ENCODE measurements around the gene EEF1AKMT4.

The EEF1AKMT4 gene

GRCh38 chr3:184248454-184249411 lies 739 bp upstream of the EEF1AKMT4 start, which contains the start of gene ALG3:
Gene ALG3 (minus strand): TSS chr3:184248962. CDS start chr3:184248940, 22 bp downstream.
- peak within 1 kb of the TSS; percentile 100 for H2AFZ ChIP-seq (ENCODE audit: low read length, unreplicated experiment)
- no peaks in the 10 kb centered on the region for H3K27me3 ChIP-seq (ENCODE audit: insufficient read depth, low read length)
- peaks cover 16% of the 10 kb centered on the region for H3K79me2 ChIP-seq (ENCODE audit: control insufficient read depth, insufficient read depth, low read length, unreplicated experiment)
- H3K4me1 ChIP-seq (ENCODE audit: control insufficient read depth, insufficient read depth, low read length, unreplicated experiment) = no peaks in the 10 kb centered on the region
- no peaks in the 10 kb centered on the region for H3K36me3 ChIP-seq (ENCODE audit: insufficient read depth, low read length)
- peak within 1 kb of the TSS; percentile 100 for H3K4me3 ChIP-seq (ENCODE audit: low read depth, low read length)
- H3K27ac ChIP-seq (ENCODE audit: low read depth, low read length) = peak within 1 kb of the TSS; percentile 89

GRCh38 chr3:184250167-184250828 lies 826 bp downstream of the EEF1AKMT4 start:
- Histone ChIP-seq H3K27ac (ENCODE audit: low read depth, low read length) (peak overlapping the region; percentile 24; the same call in 1 of the 2 replicates), H2AFZ (ENCODE audit: low read length, unreplicated experiment) (peak overlapping the region; percentile 69), H3K4me1 (ENCODE audit: control insufficient read depth, insufficient read depth, low read length, unreplicated experiment) (no peaks in the 10 kb centered on the region), H3K79me2 (ENCODE audit: control insufficient read depth, insufficient read depth, low read length, unreplicated experiment) (peaks cover 16% of the 10 kb centered on the region), H3K36me3 (ENCODE audit: insufficient read depth, low read length) (no peaks in the 10 kb centered on the region), H3K27me3 (ENCODE audit: insufficient read depth, low read length) (no peaks in the 10 kb centered on the region), H3K4me3 (ENCODE audit: low read depth, low read length) (peak overlapping the region; percentile 100)

GRCh38 chr3:184255291-184256039 lies 6.0 kb downstream of the EEF1AKMT4 start:
- no peaks in the 10 kb centered on the region for H3K79me2 ChIP-seq (ENCODE audit: control insufficient read depth, insufficient read depth, low read length, unreplicated experiment)
- peaks cover 7% of the 10 kb centered on the region; the same call in 1 of the 2 replicates for H3K27me3 ChIP-seq (ENCODE audit: insufficient read depth, low read length)
- H3K4me3 ChIP-seq (ENCODE audit: low read depth, low read length) = no peak overlapping the region
- no peaks in the 10 kb centered on the region for H3K4me1 ChIP-seq (ENCODE audit: control insufficient read depth, insufficient read depth, low read length, unreplicated experiment)
- H2AFZ ChIP-seq (ENCODE audit: low read length, unreplicated experiment) = no peak overlapping the region
- no peaks in the 10 kb centered on the region for H3K36me3 ChIP-seq (ENCODE audit: insufficient read depth, low read length)
- no peak overlapping the region for H3K27ac ChIP-seq (ENCODE audit: low read depth, low read length)

- Histone ChIP-seq H3K27me3 (ENCODE audit: insufficient read depth, low read length) (peaks cover 19% of the 10 kb centered on the region; the same call in 1 of the 2 replicates), H3K4me1 (ENCODE audit: control insufficient read depth, insufficient read depth, low read length, unreplicated experiment) (no peaks in the 10 kb centered on the region), H2AFZ (ENCODE audit: low read length, unreplicated experiment) (no peak overlapping the region), H3K79me2 (ENCODE audit: control insufficient read depth, insufficient read depth, low read length, unreplicated experiment) (no peaks in the 10 kb centered on the region), H3K27ac (ENCODE audit: low read depth, low read length) (no peak overlapping the region), H3K4me3 (ENCODE audit: low read depth, low read length) (no peak overlapping the region), H3K36me3 (ENCODE audit: insufficient read depth, low read length) (no peaks in the 10 kb centered on the region)
Measured at GRCh38 chr3:184257083-184257915, 7.8 kb downstream of the EEF1AKMT4 start.

GRCh38 chr3:184258926-184259325 lies 9.5 kb downstream of the EEF1AKMT4 start:
- Histone ChIP-seq H3K27me3 (ENCODE audit: insufficient read depth, low read length) (peaks cover 31% of the 10 kb centered on the region), H3K79me2 (ENCODE audit: control insufficient read depth, insufficient read depth, low read length, unreplicated experiment) (no peaks in the 10 kb centered on the region), H3K36me3 (ENCODE audit: insufficient read depth, low read length) (no peaks in the 10 kb centered on the region), H2AFZ (ENCODE audit: low read length, unreplicated experiment) (no peak overlapping the region), H3K4me1 (ENCODE audit: control insufficient read depth, insufficient read depth, low read length, unreplicated experiment) (peaks cover 5% of the 10 kb centered on the region), H3K4me3 (ENCODE audit: low read depth, low read length) (no peak overlapping the region), H3K27ac (ENCODE audit: low read depth, low read length) (no peak overlapping the region)

GRCh38 chr3:184259396-184259877 lies 10.0 kb downstream of the EEF1AKMT4 start:
- no peak overlapping the region for H3K4me3 ChIP-seq (ENCODE audit: low read depth, low read length)
- peaks cover 31% of the 10 kb centered on the region for H3K27me3 ChIP-seq (ENCODE audit: insufficient read depth, low read length)
- H3K4me1 ChIP-seq (ENCODE audit: control insufficient read depth, insufficient read depth, low read length, unreplicated experiment) = peaks cover 5% of the 10 kb centered on the region
- no peak overlapping the region for H3K27ac ChIP-seq (ENCODE audit: low read depth, low read length)
- H3K79me2 ChIP-seq (ENCODE audit: control insufficient read depth, insufficient read depth, low read length, unreplicated experiment) = no peaks in the 10 kb centered on the region
- no peak overlapping the region for H2AFZ ChIP-seq (ENCODE audit: low read length, unreplicated experiment)
- H3K36me3 ChIP-seq (ENCODE audit: insufficient read depth, low read length) = no peaks in the 10 kb centered on the region

- Histone ChIP-seq H3K4me3 (ENCODE audit: low read depth, low read length) (peak overlapping the region; percentile 71), H3K27me3 (ENCODE audit: insufficient read depth, low read length) (peaks cover 31% of the 10 kb centered on the region), H3K79me2 (ENCODE audit: control insufficient read depth, insufficient read depth, low read length, unreplicated experiment) (no peaks in the 10 kb centered on the region), H3K27ac (ENCODE audit: low read depth, low read length) (no peak overlapping the region), H2AFZ (ENCODE audit: low read length, unreplicated experiment) (no peak overlapping the region), H3K4me1 (ENCODE audit: control insufficient read depth, insufficient read depth, low read length, unreplicated experiment) (peaks cover 5% of the 10 kb centered on the region), H3K36me3 (ENCODE audit: insufficient read depth, low read length) (no peaks in the 10 kb centered on the region)
Measured at GRCh38 chr3:184259878-184260723, 10.6 kb downstream of the EEF1AKMT4 start.

- Histone ChIP-seq H3K27ac (ENCODE audit: low read depth, low read length) (no peak overlapping the region), H3K4me1 (ENCODE audit: control insufficient read depth, insufficient read depth, low read length, unreplicated experiment) (peaks cover 5% of the 10 kb centered on the region), H2AFZ (ENCODE audit: low read length, unreplicated experiment) (no peak overlapping the region), H3K4me3 (ENCODE audit: low read depth, low read length) (peak overlapping the region; percentile 71), H3K36me3 (ENCODE audit: insufficient read depth, low read length) (no peaks in the 10 kb centered on the region), H3K27me3 (ENCODE audit: insufficient read depth, low read length) (peaks cover 31% of the 10 kb centered on the region), H3K79me2 (ENCODE audit: control insufficient read depth, insufficient read depth, low read length, unreplicated experiment) (no peaks in the 10 kb centered on the region)
Measured at GRCh38 chr3:184260724-184261269, 11.3 kb downstream of the EEF1AKMT4 start.

- Histone ChIP-seq H3K4me3 (ENCODE audit: low read depth, low read length) (peak within 1 kb of the TSS; percentile 80), H3K4me1 (ENCODE audit: control insufficient read depth, insufficient read depth, low read length, unreplicated experiment) (peaks cover 5% of the 10 kb centered on the region), H3K79me2 (ENCODE audit: control insufficient read depth, insufficient read depth, low read length, unreplicated experiment) (no peaks in the 10 kb centered on the region), H3K27me3 (ENCODE audit: insufficient read depth, low read length) (peaks cover 31% of the 10 kb centered on the region), H2AFZ (ENCODE audit: low read length, unreplicated experiment) (peak within 1 kb of the TSS; percentile 42), H3K36me3 (ENCODE audit: insufficient read depth, low read length) (no peaks in the 10 kb centered on the region), H3K27ac (ENCODE audit: low read depth, low read length) (no peak within 1 kb of the TSS)
Measured at GRCh38 chr3:184261270-184261853, 11.9 kb downstream of the EEF1AKMT4 start, which contains the start of gene CAMK2N2. Gene CAMK2N2 (minus strand): TSS chr3:184261553. CDS start chr3:184261285, 268 bp downstream.

All from ACC112 (cell line).